AG10803 (cell line): ENCODE measurements around the gene C20orf141.

Source experiments
- DNase-seq: peaks from one replicate; pipeline ENCODE4 v3.0.0; 2010; ENCODE audit warnings: low read depth
- H3K4me3 ChIP-seq: 2 replicates; pipeline ENCODE4 v1.5.1; 2011; ENCODE audit warnings: mild to moderate bottlenecking, low read length, control low read depth
- TF ChIP-seq, protein P1 (sequence below): conservative IDR thresholded peaks from 2 replicates; pipeline ENCODE4 v1.5.1; 2011; ENCODE audit warnings: mild to moderate bottlenecking, low read length, control low read depth, inconsistent platforms

C20orf141 gene

DNA sequence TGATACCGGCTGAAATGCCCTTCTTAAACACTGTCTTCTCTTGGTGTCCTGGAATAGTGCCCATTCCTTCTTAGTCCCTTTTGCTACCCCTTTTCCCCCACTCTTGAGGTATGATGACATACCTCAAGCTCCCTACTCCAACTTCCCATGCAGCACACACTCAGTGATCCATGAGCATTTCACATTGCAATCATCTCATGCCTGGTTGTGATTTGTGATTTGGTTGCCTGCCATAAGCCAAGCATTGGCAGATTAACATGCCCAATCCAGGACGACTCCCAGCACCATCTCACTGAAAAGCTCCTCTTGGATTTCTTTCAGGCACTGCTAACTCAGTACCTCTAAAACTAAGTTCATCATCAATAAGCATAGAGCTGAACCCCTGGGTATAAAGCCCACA lies 43.8 kb downstream of the C20orf141 start:
- peak; percentile 40 for DNase-seq
- TF ChIP-seq, protein P1, sequence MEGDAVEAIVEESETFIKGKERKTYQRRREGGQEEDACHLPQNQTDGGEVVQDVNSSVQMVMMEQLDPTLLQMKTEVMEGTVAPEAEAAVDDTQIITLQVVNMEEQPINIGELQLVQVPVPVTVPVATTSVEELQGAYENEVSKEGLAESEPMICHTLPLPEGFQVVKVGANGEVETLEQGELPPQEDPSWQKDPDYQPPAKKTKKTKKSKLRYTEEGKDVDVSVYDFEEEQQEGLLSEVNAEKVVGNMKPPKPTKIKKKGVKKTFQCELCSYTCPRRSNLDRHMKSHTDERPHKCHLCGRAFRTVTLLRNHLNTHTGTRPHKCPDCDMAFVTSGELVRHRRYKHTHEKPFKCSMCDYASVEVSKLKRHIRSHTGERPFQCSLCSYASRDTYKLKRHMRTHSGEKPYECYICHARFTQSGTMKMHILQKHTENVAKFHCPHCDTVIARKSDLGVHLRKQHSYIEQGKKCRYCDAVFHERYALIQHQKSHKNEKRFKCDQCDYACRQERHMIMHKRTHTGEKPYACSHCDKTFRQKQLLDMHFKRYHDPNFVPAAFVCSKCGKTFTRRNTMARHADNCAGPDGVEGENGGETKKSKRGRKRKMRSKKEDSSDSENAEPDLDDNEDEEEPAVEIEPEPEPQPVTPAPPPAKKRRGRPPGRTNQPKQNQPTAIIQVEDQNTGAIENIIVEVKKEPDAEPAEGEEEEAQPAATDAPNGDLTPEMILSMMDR = no peak
- no peak overlapping the region for H3K4me3 ChIP-seq

DNA sequence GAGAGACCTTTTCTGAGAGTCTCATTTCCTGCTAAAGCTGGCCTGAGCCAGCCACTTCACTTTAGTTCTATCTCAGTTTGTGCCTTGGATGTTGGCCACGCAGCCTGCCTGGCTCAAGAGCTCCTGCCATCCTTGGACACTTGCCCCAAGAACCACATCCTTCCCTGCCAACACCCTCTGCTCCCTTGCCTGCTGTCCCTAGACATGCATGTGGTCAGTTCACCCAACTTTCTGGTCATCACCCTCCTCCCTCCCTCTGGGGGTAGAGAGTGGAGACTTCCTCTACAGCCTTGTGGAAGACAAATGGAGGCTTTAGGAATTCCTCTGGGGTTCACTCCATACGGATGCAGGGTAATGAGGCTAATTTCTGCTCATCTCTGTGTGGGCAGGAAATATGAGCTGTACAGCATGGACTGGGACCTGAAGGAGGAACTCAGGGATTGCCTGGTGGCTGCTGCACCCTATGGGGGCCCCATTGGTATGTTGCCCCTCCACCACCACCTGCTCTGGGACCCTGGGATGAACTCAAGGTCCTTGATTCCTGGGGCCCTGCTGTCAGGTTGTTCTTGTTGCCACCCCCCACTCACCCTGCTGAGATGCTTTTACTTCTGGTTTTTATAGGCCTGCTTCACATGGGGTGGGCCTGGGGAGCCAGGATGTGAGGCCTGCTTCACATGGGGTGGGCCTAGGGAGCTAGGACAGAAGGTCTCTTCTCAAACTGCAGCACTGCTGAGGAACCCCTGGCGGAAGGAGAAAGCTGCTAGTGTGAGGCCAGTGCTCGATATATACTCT lies 44.7 kb downstream of the C20orf141 start:
- TF ChIP-seq, protein P1 = no peak; the same call in 1 of the 2 replicates
- peak; percentile 93 for DNase-seq
- H3K4me3 ChIP-seq = no peak overlapping the region

DNA sequence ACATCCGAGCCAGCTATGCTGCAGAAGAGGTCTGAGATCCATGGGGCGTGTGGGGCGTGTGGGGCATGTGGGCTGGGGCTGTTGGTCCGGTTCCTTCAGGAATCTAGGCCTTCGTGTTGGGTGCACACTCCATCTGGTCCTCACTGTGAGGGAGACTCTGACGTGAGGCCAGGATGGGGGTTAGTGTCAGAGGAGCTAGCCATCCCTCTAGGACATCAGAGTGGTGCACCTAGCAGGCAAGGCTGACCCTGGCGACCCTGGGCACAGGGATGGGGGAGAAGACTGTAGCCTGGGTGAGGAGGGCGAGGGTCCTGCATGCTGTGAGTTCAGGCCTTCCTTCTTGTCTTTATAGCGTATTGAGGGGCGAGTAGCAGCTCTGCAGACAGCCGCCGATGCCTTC lies 49.8 kb downstream of the C20orf141 start:
- TF ChIP-seq, protein P1 = no peak
- DNase-seq = no peak
- H3K4me3 ChIP-seq = no peak overlapping the region

DNA sequence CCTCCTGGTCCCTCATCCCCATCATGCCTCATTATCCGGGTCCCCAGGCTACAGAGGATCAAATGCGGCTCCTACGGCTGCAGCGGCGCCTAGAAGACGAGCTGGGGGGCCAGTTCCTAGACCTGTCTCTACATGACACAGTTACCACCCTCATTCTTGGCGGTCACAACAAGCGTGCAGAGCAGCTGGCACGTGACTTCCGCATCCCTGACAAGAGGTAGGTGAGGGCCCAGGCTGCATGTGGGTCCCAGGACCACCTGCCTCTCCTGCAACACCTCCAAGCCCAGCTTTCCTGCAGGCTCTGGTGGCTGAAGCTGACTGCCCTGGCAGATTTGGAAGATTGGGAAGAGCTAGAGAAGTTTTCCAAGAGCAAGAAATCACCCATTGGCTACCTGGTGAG lies 50.3 kb downstream of the C20orf141 start:
- no peak overlapping the region for H3K4me3 ChIP-seq
- DNase-seq = no peak
- TF ChIP-seq, protein P1 = no peak
